GM23248 (cell line): ENCODE data around the gene UTP15. TPM values are rescaled to one million over a fixed set of nuclear protein-coding genes. Genes with fewer than 3 reads are reported as not detected.

Experiments
- DNase-seq: peaks from one replicate; pipeline ENCODE4 v3.0.0-alpha.2; 2015
- H2AFZ ChIP-seq: fragments of 200-600 bp; sonication (generic); 2 replicates; pipeline ENCODE4 v1.6.1; 2016; ENCODE audit warnings: antibody characterized with exemption
- H3F3A ChIP-seq: fragments of 200-600 bp; sonication (generic); 2 replicates; pipeline ENCODE4 v1.6.1; 2016; ENCODE audit warnings: mild to moderate bottlenecking, antibody characterized with exemption, mixed run types; ENCODE audit not compliant: insufficient read depth
- H3K27ac ChIP-seq: fragments of 200-600 bp; sonication (generic); 2 replicates; pipeline ENCODE4 v1.5.1; 2016; ENCODE audit warnings: mild to moderate bottlenecking
- H3K27me3 ChIP-seq: fragments of 200-600 bp; sonication (generic); replicated peaks from 2 replicates; pipeline ENCODE4 v1.6.1; 2016; ENCODE audit warnings: mild to moderate bottlenecking; ENCODE audit not compliant: insufficient read depth
- H3K36me3 ChIP-seq: fragments of 200-600 bp; sonication (generic); 2 replicates; pipeline ENCODE4 v1.6.1; 2016; ENCODE audit warnings: low read depth, mild to moderate bottlenecking
- H3K4me1 ChIP-seq: fragments of 200-600 bp; sonication (generic); 2 replicates; pipeline ENCODE4 v1.6.1; 2016; ENCODE audit warnings: mild to moderate bottlenecking; ENCODE audit not compliant: insufficient read depth
- H3K4me2 ChIP-seq: fragments of 200-600 bp; sonication (generic); one replicate; pipeline ENCODE4 v1.6.1; 2016; ENCODE audit warnings: mild to moderate bottlenecking; ENCODE audit not compliant: unreplicated experiment
- H3K4me3 ChIP-seq: fragments of 200-600 bp; sonication (generic); 2 replicates; pipeline ENCODE4 v1.5.1; 2016; ENCODE audit warnings: mild to moderate bottlenecking
- H3K79me2 ChIP-seq: fragments of 200-600 bp; sonication (generic); 2 replicates; pipeline ENCODE4 v1.6.1; 2016; ENCODE audit warnings: mild to moderate bottlenecking; ENCODE audit not compliant: insufficient read depth
- H3K9ac ChIP-seq: fragments of 200-600 bp; sonication (generic); 2 replicates; pipeline ENCODE4 v1.6.1; 2016; ENCODE audit warnings: mild to moderate bottlenecking
- H3K9me2 ChIP-seq: fragments of 200-600 bp; sonication (generic); 2 replicates; pipeline ENCODE4 v1.6.1; 2016; ENCODE audit warnings: mixed run types, mild to moderate bottlenecking, moderate library complexity; ENCODE audit not compliant: insufficient read depth
- H3K9me3 ChIP-seq: fragments of 200-600 bp; sonication (generic); one replicate; pipeline ENCODE4 v1.6.1; 2017; ENCODE audit warnings: low read depth
- H4K20me1 ChIP-seq: fragments of 200-600 bp; sonication (generic); 2 replicates; pipeline ENCODE4 v1.6.0; 2016; ENCODE audit not compliant: insufficient read depth
- EZH2 ChIP-seq: fragments of 200-600 bp; sonication (generic); IDR thresholded peaks from 2 replicates; pipeline ENCODE4 v1.6.1; 2018; ENCODE audit warnings: antibody characterized with exemption, mild to moderate bottlenecking; ENCODE audit not compliant: insufficient read depth, poor library complexity, severe bottlenecking
- EZH2phosphoT487 ChIP-seq: fragments of 200-600 bp; sonication (generic); IDR thresholded peaks from 2 replicates; pipeline ENCODE4 v1.6.1; 2018; ENCODE audit warnings: antibody characterized with exemption, moderate library complexity, mild to moderate bottlenecking, low read depth; ENCODE audit not compliant: insufficient read depth
- in situ Hi-C: fragments of 300-500 bp; cut with MboI; formaldehyde crosslinking; loops from 2 replicates; pipeline ENCODE4 v1.15.0; 2020
- polyA plus RNA-seq: library from polyadenylated mRNA; unstranded; fragments of >200 nt; fragmentation: Nextera tagmentation; extraction: Ambion mirVana; gene quantifications from 2 replicates; pipeline ENCODE4 v1.2.1, GENCODE V29; 2016
- total RNA-seq: library from RNA; depleted of rRNA; stranded (reverse); fragments of >200 nt; shearing (Covaris generic); gene quantifications from 2 replicates; pipeline ENCODE4 v1.2.3, GENCODE V29; 2014; rRNA removed

UTP15 gene
- total and polyA plus RNA-seq, 2 experiments from 2014 or later = 13.9 to 26.2 TPM

DNA sequence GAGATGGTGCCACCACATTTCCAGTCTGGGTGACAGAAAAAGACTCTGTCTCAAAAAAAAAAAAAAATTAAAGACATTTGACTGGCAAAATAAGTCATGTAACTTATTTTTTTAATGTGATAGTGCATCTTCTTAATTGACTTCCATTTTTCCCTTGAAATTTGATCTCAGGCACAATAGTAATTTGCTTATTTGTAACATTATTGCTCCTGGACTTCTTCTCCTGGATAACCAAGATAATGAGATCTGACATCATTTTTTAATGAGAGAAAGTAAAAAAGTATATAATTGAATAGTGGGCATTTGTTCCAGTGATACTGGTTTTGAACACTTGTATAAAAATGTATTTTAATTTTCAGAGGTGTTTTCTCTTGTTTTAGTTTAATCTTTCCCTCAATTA is 63.9 kb downstream of the UTP15 start:
- H3K27ac ChIP-seq = no peak overlapping the region
- H3K9me3 ChIP-seq = no peaks in the 10 kb centered on the region
- H3K4me1 ChIP-seq = 0 out of 2 replicates have a peak, but pooled peaks cover 10% of the 10 kb centered on the region
- no peak overlapping the region for H3K4me3 ChIP-seq
- H3K36me3 ChIP-seq = no peaks in the 10 kb centered on the region
- no peak overlapping the region for H3K4me2 ChIP-seq
- no peak overlapping the region for H2AFZ ChIP-seq
- no peaks in the 10 kb centered on the region for H3K9me2 ChIP-seq
- no peaks in the 10 kb centered on the region for H3F3A ChIP-seq
- no peaks in the 10 kb centered on the region for H4K20me1 ChIP-seq
- no peak for TF ChIP-seq EZH2
- no peak for TF ChIP-seq EZH2phosphoT487
- H3K9ac ChIP-seq = no peak overlapping the region
- in situ Hi-C loops = no loop called here
- H3K79me2 ChIP-seq = peaks cover 72% of the 10 kb centered on the region
- H3K27me3 ChIP-seq = no peaks in the 10 kb centered on the region
- DNase-seq = no peak

DNA sequence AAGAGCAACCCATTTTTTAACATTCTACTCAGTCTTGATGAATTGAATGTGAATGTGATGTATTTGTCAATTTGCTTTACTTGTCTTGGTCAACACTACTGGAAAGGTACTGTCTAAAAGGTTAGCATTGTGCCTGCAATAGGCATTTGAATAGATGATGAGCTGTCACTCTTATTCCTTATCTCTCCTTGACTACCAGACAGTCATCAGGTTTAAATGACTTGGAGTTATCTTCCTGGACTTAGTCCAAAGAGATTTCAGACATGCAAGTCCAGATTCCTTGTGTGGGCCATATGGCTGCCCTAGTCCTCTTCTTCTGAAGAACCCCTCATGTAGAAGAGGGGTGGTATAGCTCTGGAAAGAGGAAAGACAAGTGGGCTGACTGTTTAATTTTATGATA is 65.2 kb downstream of the UTP15 start:
- Histone ChIP-seq H3K9me3 (no peaks in the 10 kb centered on the region), H3K79me2 (peaks cover 84% of the 10 kb centered on the region), H3K9ac (no peak overlapping the region), H3K27ac (no peak overlapping the region), H3K9me2 (no peaks in the 10 kb centered on the region), H3K36me3 (no peaks in the 10 kb centered on the region), H3K4me3 (no peak overlapping the region), H3K4me1 (0 out of 2 replicates have a peak, but pooled peaks cover 6% of the 10 kb centered on the region), H4K20me1 (no peaks in the 10 kb centered on the region), H2AFZ (no peak overlapping the region), H3K27me3 (no peaks in the 10 kb centered on the region), H3K4me2 (no peak overlapping the region), H3F3A (no peaks in the 10 kb centered on the region)
- in situ Hi-C loops = no loop called here
- DNase-seq = no peak
- TF ChIP-seq EZH2phosphoT487 (no peak), EZH2 (no peak)

DNA sequence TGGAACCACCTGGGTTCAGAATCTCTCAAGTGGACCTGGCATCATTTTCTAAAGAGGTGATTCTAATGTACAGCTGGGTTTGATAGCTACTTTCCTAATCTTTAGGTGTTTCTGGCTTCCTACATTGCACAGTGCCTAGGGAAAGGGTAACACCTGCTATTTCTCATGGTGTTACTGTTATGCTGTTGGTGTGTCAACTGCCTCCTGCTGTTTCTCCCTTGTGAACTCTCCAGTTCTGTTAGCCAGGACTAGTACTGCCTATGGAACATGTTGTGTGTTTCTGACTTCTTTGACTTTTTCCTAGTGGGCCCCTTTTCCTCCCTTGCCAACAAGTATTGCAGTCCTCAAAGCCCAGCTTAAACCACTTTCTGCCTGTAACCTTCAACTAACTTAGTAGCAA is 66.0 kb downstream of the UTP15 start:
- Histone ChIP-seq H3K9ac (no peak overlapping the region), H3K9me3 (no peaks in the 10 kb centered on the region), H3K9me2 (no peaks in the 10 kb centered on the region), H3K4me1 (0 out of 2 replicates have a peak, but pooled peaks cover 6% of the 10 kb centered on the region), H3K79me2 (peaks cover 91% of the 10 kb centered on the region), H3K36me3 (no peaks in the 10 kb centered on the region), H3F3A (no peaks in the 10 kb centered on the region), H3K4me3 (no peak overlapping the region), H4K20me1 (no peaks in the 10 kb centered on the region), H2AFZ (no peak overlapping the region), H3K27me3 (no peaks in the 10 kb centered on the region), H3K4me2 (no peak overlapping the region), H3K27ac (no peak overlapping the region)
- TF ChIP-seq EZH2phosphoT487 (no peak), EZH2 (no peak)
- in situ Hi-C loops = no loop called here
- no peak for DNase-seq

Other genes with a start within 250 kb of the UTP15 start
- 50.0 and 53.9 TPM in 2 replicates for gene FOXD1, start 117.0 kb upstream of the UTP15 start, total RNA-seq
- 8.0 and 8.5 TPM in 2 replicates for gene FOXD1, start 117.0 kb upstream of the UTP15 start, polyA plus RNA-seq
- 162 and 249 TPM in 2 replicates for gene BTF3, start 67.3 kb upstream of the UTP15 start, total RNA-seq
- 595 and 602 TPM in 2 replicates for gene BTF3, start 67.3 kb upstream of the UTP15 start, polyA plus RNA-seq
- 23.6 and 54.3 TPM in 2 replicates for gene ANKRA2, start 104 bp upstream of the UTP15 start, total RNA-seq
- 30.2 and 32.5 TPM in 2 replicates for gene ANKRA2, start 104 bp upstream of the UTP15 start, polyA plus RNA-seq
- gene ARHGEF28, start 60.5 kb downstream of the UTP15 start, total RNA-seq = 8.9 and 9.6 TPM in 2 replicates
- gene ARHGEF28, start 60.5 kb downstream of the UTP15 start, polyA plus RNA-seq = 4.6 and 5.0 TPM in 2 replicates